ENCODE results near the gene KCTD21.

The KCTD21 gene

GRCh38 chr11:78147807-78148206 lies 40.6 kb downstream of the KCTD21 start:
- H4K20me1 ChIP-seq (ENCODE audit: insufficient read depth, low read length): no peaks in the 10 kb centered on the region
- H3F3A ChIP-seq (ENCODE audit: insufficient read depth, low read length): no peaks in the 10 kb centered on the region
- no peak overlapping the region for H3K9ac ChIP-seq (ENCODE audit: low read length)
- no peak overlapping the region for H3K27ac ChIP-seq (ENCODE audit: low read depth, low read length, poor library complexity, severe bottlenecking)
- no peaks in the 10 kb centered on the region for H3K9me2 ChIP-seq (ENCODE audit: low read depth, low read length)
- no peaks in the 10 kb centered on the region for H3K4me1 ChIP-seq (ENCODE audit: insufficient read depth, low read length, severe bottlenecking)
- no peaks in the 10 kb centered on the region for H3K9me3 ChIP-seq (ENCODE audit: low read length)
- H3K36me3 ChIP-seq (ENCODE audit: insufficient read depth, low read length): no peaks in the 10 kb centered on the region
- H3K4me2 ChIP-seq (ENCODE audit: low read length): no peak overlapping the region
- H3K79me2 ChIP-seq (ENCODE audit: insufficient read depth, low read length): no peaks in the 10 kb centered on the region
- no peak overlapping the region for H3K4me3 ChIP-seq (ENCODE audit: low read depth, low read length, poor library complexity, severe bottlenecking)
- no peaks in the 10 kb centered on the region for H3K27me3 ChIP-seq (ENCODE audit: insufficient read depth, low read length)
- TF ChIP-seq CTCF (IDR thresholded peaks at IDR 0.05; ENCODE audit: low read length) (no peak), EZH2 (IDR thresholded peaks at IDR 0.05; ENCODE audit: borderline replicate concordance, low read length) (no peak)
- no peak overlapping the region for H2AFZ ChIP-seq (ENCODE audit: low read length)

GRCh38 chr11:78145511-78146025 lies 42.9 kb downstream of the KCTD21 start:
- H4K20me1 ChIP-seq (ENCODE audit: insufficient read depth, low read length): no peaks in the 10 kb centered on the region
- H3K36me3 ChIP-seq (ENCODE audit: insufficient read depth, low read length): no peaks in the 10 kb centered on the region
- peaks cover 4% of the 10 kb centered on the region for H3K4me1 ChIP-seq (ENCODE audit: insufficient read depth, low read length, severe bottlenecking)
- H3K4me3 ChIP-seq (ENCODE audit: low read depth, low read length, poor library complexity, severe bottlenecking): no peak overlapping the region
- H2AFZ ChIP-seq (ENCODE audit: low read length): no peak overlapping the region
- no peaks in the 10 kb centered on the region for H3K9me2 ChIP-seq (ENCODE audit: low read depth, low read length)
- no peaks in the 10 kb centered on the region for H3K79me2 ChIP-seq (ENCODE audit: insufficient read depth, low read length)
- H3K27me3 ChIP-seq (ENCODE audit: insufficient read depth, low read length): no peaks in the 10 kb centered on the region
- H3K9ac ChIP-seq (ENCODE audit: low read length): no peak overlapping the region
- TF ChIP-seq CTCF (IDR thresholded peaks at IDR 0.05; ENCODE audit: low read length): no peak
- TF ChIP-seq EZH2 (IDR thresholded peaks at IDR 0.05; ENCODE audit: borderline replicate concordance, low read length): no peak
- no peaks in the 10 kb centered on the region for H3F3A ChIP-seq (ENCODE audit: insufficient read depth, low read length)
- H3K27ac ChIP-seq (ENCODE audit: low read depth, low read length, poor library complexity, severe bottlenecking): no peak overlapping the region
- H3K4me2 ChIP-seq (ENCODE audit: low read length): no peak overlapping the region
- H3K9me3 ChIP-seq (ENCODE audit: low read length): no peaks in the 10 kb centered on the region

GRCh38 chr11:78140392-78141077 lies 47.9 kb downstream of the KCTD21 start:
- no peaks in the 10 kb centered on the region for H3K9me2 ChIP-seq (ENCODE audit: low read depth, low read length)
- peaks cover 25% of the 10 kb centered on the region for H3K4me1 ChIP-seq (ENCODE audit: insufficient read depth, low read length, severe bottlenecking)
- H3K27me3 ChIP-seq (ENCODE audit: insufficient read depth, low read length): no peaks in the 10 kb centered on the region
- H3K4me3 ChIP-seq (ENCODE audit: low read depth, low read length, poor library complexity, severe bottlenecking): peak overlapping the region; percentile 84
- H3K36me3 ChIP-seq (ENCODE audit: insufficient read depth, low read length): peaks cover 21% of the 10 kb centered on the region; the same call in 1 of the 2 replicates
- no peaks in the 10 kb centered on the region for H3K9me3 ChIP-seq (ENCODE audit: low read length)
- peaks cover 12% of the 10 kb centered on the region for H3K79me2 ChIP-seq (ENCODE audit: insufficient read depth, low read length)
- H4K20me1 ChIP-seq (ENCODE audit: insufficient read depth, low read length): no peaks in the 10 kb centered on the region
- no peaks in the 10 kb centered on the region for H3F3A ChIP-seq (ENCODE audit: insufficient read depth, low read length)
- peak overlapping the region; percentile 52 for H3K4me2 ChIP-seq (ENCODE audit: low read length)
- TF ChIP-seq EZH2 (IDR thresholded peaks at IDR 0.05; ENCODE audit: borderline replicate concordance, low read length): no peak
- TF ChIP-seq CTCF (IDR thresholded peaks at IDR 0.05; ENCODE audit: low read length): no peak
- H2AFZ ChIP-seq (ENCODE audit: low read length): no peak overlapping the region
- no peak overlapping the region for H3K27ac ChIP-seq (ENCODE audit: low read depth, low read length, poor library complexity, severe bottlenecking)
- peak overlapping the region; percentile 1 for H3K9ac ChIP-seq (ENCODE audit: low read length)

Data from OCI-LY1 (cell line).